ENCODE data around the gene MYRIP. TPM values are rescaled to one million over a fixed set of nuclear protein-coding genes. Genes with fewer than 3 reads are reported as not detected.

The MYRIP gene
- total RNA-seq, 4 donors from 2014 or later: 2.4 to 9.8 (median 4.4) TPM

GRCh38 chr3:40130721-40131120 lies 321.3 kb downstream of the MYRIP start:
- no peak for TF ChIP-seq CTCF (IDR thresholded peaks at IDR 0.05; ENCODE audit: low read depth)

- TF ChIP-seq CTCF (IDR thresholded peaks at IDR 0.05; ENCODE audit: low read depth): no peak
Observed at GRCh38 chr3:40137591-40138295, 328.3 kb downstream of the MYRIP start.

GRCh38 chr3:40143283-40144090 lies 334.1 kb downstream of the MYRIP start:
- no peak for TF ChIP-seq CTCF (IDR thresholded peaks at IDR 0.05; ENCODE audit: low read depth)

- TF ChIP-seq CTCF (IDR thresholded peaks at IDR 0.05; ENCODE audit: low read depth): no peak
Observed at GRCh38 chr3:40148827-40149226, 339.4 kb downstream of the MYRIP start.

GRCh38 chr3:40152482-40153133 lies 343.2 kb downstream of the MYRIP start:
- no peak for TF ChIP-seq CTCF (IDR thresholded peaks at IDR 0.05; ENCODE audit: low read depth)

GRCh38 chr3:40160933-40161332 lies 351.5 kb downstream of the MYRIP start:
- no peak for TF ChIP-seq CTCF (IDR thresholded peaks at IDR 0.05; ENCODE audit: low read depth)

GRCh38 chr3:40162616-40163015 lies 353.2 kb downstream of the MYRIP start:
- TF ChIP-seq CTCF (IDR thresholded peaks at IDR 0.05; ENCODE audit: low read depth): no peak
